Caki2 (cell line): ENCODE results near the gene SPEN. TPM values are rescaled to one million over a fixed set of nuclear protein-coding genes. Genes with fewer than 3 reads are reported as not detected.
"Not testable (repeated sequence)": the region's sequence is repeated elsewhere in the genome, so short reads cannot be mapped to it uniquely, and the experiment has no call there.

ENCODE experiments used
- DNase-seq: peaks from one replicate; pipeline ENCODE4 v3.0.0-alpha.2; 2015; ENCODE audit warnings: low read depth
- in situ Hi-C: cut with HindIII; loops from 2 replicates; pipeline ENCODE4 v1.10.0; 2016; ENCODE audit warnings: low sequenced_read_pairs, low pct_unique_long_range_greater_than_20kb, mixed read lengths
- total RNA-seq: library from RNA; depleted of rRNA; stranded (reverse); fragments of >200 nt; shearing (Covaris generic); gene quantifications from 2 replicates; pipeline ENCODE4 v1.2.3, GENCODE V29; 2014; ENCODE audit warnings: low replicate concordance; rRNA removed

The SPEN gene, protein sequence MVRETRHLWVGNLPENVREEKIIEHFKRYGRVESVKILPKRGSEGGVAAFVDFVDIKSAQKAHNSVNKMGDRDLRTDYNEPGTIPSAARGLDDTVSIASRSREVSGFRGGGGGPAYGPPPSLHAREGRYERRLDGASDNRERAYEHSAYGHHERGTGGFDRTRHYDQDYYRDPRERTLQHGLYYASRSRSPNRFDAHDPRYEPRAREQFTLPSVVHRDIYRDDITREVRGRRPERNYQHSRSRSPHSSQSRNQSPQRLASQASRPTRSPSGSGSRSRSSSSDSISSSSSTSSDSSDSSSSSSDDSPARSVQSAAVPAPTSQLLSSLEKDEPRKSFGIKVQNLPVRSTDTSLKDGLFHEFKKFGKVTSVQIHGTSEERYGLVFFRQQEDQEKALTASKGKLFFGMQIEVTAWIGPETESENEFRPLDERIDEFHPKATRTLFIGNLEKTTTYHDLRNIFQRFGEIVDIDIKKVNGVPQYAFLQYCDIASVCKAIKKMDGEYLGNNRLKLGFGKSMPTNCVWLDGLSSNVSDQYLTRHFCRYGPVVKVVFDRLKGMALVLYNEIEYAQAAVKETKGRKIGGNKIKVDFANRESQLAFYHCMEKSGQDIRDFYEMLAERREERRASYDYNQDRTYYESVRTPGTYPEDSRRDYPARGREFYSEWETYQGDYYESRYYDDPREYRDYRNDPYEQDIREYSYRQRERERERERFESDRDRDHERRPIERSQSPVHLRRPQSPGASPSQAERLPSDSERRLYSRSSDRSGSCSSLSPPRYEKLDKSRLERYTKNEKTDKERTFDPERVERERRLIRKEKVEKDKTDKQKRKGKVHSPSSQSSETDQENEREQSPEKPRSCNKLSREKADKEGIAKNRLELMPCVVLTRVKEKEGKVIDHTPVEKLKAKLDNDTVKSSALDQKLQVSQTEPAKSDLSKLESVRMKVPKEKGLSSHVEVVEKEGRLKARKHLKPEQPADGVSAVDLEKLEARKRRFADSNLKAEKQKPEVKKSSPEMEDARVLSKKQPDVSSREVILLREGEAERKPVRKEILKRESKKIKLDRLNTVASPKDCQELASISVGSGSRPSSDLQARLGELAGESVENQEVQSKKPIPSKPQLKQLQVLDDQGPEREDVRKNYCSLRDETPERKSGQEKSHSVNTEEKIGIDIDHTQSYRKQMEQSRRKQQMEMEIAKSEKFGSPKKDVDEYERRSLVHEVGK (N-terminal part only)
- total RNA-seq = 6.9 and 9.3 TPM in 2 replicates

DNA sequence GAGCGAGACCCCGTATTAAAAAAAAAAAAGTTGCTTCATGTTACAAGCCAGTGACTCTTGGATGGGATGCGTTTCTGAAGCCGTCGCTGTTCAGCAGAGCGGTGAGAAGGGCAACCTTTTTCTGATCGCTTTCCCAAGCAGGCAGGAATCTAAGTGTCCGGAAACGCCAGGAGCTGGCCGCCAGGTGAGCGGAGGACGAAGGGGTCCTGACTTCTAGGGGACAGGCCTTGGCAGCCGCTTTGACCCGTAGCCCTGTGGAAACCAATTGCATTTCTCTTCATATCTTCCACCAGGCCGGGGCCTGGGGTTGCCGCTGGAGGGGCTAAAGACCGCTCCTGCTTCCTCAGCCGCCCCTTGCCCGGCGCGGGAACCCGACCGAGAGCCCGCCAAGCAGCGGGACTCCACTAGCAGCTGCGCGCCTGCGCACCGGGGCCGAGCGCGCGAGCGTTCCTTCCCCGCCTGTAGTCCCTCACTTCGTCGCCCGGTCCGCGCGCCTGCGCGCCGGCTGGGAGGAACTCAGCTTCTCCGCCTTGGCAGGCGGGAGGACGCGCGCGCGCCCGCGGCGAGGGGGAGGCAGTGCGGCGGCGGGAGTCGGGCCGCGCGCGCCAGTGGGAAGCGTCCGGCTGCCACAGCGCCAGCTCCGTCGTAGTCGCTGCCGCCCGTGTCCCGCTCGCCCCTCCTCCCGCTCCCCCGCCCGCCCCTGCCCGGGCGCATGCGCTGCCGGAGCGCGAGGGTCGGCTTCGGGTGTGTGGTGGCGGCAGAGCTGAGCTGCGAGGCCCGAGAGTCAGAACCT, at the start of gene SPEN:
Gene SPEN, plus strand, starts transcription at position 608 of the 793 bp plus-strand sequence. CDS start 361 bp downstream, outside the sequence.
- DNase-seq = peak; percentile 96
- in situ Hi-C loops = no loop called here

DNA sequence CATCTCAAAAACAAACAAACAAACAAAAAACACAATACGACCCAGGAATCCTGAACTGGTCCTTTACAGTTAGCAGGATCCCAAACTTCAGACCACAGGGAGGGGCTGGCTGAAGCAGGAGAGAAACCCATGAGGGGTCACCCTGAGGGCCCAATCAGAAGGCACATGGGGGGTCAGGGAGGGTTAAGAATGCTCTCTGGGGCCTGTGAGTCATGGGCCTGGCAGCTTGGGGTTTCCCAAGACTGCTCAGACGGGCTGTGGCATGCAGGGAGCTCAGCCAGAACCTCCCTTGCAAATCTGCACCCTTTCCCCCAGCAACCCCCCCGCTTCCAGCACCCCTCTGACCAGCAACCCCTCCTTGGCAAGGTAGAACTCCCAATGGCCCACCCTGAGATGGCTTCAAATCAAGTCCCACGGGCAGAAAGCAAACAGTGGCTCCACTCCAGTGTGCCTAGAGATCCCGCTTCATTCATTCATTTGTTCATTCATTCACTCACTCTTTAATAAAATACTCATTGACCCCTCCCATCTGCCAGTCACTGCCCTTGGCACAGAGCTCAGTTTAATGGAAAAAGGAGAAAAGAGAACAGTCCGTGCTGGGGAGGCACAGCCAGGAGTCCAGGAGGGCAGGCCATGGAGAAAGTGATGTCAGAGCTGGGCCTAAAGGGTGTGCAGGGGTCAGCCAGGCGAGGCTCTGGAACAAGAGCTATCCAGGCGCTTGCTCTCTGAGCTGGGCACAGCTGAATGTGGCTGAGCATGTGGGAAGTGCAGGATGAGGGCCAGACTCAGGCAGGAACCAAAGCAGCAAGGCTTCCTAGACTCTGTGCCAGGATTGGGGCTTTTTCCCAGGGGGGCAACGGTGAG, 48.3 kb upstream of the SPEN start:
- in situ Hi-C loops = no loop called here
- DNase-seq = peak; percentile 98

DNA sequence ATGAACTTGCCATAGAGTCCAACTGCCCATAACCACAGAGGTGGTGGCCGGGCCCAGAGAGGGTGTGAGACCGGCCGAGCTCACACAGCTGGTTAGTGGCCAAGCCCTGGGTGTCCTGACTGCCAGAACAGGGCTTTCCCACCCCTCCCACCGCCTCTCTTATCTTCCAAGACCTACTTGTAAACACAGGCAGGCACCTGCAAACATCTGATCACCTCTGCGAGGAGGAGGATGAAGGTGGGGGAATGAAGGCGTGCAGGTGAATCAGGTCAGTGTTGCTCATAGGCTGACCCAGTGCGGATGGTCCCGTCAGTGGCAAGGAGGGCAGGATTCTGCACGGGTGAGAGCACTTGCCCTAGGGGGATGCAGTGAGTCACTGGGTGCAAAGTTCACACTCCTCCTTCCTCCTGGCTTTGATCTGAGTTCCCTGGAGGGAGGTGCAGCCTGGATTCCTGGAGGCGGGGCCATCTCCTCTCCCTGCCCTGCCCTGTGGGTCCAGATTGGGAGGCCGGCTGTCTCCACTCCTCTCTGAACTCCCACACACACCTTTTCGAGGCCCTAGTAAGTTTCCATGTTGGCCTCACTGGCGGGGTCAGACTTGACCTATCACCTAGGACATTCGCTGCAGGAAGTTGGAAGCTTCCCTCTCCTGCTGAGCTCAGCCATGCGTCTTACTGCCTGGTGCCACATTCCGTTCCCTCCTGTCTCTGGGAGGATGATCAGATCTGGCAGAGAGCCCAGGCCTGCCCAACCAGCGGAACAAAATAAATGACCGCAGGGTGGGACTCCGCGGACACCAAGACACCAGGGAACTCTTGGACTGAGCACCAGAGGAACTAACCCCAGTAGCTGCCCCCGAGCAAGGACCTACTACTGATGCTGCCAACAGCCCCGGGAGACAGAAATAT, 47.3 kb upstream of the SPEN start:
- DNase-seq = peak; percentile 100
- in situ Hi-C loops = no loop called here

DNA sequence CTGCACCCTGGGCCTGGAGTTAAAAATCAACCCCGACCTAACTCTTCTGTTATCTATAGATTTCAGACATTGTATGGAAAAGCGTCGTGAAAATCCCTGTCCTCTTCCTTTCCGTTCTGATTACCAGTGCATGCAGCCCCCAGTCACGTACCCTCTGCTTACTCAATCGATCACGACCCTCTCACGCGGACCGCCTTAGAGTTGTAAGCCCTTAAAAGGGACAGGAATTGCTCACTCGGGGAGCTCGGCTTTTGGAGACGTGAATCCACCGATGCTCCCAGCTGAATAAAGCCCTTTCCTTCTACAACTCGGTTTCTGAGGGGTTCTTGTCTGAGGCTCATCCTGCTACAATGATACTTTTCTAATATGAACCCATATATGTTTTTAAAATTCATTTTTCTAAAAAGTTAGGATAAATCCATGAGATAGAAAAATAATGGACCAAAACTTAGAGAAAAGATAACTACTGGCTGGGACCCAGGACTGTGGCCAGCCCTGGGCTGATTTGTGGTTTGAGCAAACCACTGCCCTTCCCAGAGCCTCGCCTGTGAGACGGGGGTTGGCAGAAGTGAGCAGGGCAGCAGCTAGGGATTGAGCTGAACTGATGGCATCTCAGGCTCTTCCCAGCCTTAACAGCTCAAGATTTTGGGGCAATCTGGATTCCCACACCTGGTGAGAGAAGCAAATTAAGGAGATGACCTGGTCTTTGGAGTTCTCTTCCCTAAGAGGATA, 45.1 kb upstream of the SPEN start:
- DNase-seq = no peak
- in situ Hi-C loops = no loop called here

DNA sequence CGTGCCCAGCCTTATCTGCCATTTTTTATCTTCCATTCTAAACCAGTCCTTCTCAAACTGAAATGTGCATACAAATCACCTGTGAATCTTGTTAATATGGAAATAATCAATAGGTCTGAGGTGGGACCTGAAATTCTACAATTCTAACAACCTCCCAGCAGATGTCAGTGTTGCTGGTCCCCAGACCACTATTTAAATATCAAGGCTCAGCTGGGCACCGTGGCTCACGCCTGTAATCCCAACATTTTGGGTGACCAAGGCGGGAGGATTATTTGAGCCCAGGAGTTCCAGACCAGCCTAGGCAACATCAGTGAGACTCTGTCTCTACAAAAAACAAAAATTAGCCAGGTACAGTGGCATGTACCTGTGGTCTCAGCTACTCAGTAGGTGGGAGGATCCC, 44.1 kb upstream of the SPEN start:
- no peak for DNase-seq
- in situ Hi-C loops = no loop called here

DNA sequence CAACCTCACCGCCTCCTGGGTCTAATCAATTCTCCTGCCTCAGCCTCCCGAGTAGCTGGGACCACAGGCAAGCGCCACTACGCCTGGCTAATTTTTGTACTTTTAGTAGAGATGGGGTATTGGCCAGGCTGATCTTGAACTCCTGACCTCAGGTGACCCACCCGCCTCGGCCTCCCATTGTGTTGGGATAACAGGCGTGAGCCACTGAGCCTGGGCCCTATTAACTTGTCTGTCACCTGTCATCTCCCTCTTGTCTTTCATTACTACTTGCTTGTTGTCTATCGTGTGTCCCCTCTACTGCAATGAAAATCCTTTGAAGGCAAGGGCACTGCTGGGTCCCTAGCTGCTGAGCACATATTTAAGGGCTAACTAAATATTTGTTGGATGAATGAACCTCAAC, 43.4 kb upstream of the SPEN start:
- in situ Hi-C loops = no loop called here
- no peak for DNase-seq

DNA sequence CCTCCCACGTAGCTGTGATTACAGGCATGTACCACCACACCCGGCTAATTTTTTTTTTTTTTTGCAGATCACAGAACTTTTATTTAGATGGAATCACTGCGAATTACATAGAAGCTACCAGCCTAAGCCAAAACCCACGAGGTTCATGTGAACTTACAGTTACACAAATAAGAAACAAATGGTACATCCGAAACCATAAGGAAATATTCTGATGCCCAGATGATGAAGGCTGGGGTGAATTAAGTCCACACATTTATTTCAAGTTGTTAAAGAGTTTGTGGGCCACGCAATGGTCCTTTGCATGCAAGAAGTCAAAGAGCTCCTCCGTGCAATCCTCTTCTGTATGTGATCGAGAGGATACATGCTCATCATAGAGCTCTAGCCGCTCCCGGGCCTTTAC, 40.4 kb upstream of the SPEN start:
- in situ Hi-C loops = no loop called here
- no peak for DNase-seq

DNA sequence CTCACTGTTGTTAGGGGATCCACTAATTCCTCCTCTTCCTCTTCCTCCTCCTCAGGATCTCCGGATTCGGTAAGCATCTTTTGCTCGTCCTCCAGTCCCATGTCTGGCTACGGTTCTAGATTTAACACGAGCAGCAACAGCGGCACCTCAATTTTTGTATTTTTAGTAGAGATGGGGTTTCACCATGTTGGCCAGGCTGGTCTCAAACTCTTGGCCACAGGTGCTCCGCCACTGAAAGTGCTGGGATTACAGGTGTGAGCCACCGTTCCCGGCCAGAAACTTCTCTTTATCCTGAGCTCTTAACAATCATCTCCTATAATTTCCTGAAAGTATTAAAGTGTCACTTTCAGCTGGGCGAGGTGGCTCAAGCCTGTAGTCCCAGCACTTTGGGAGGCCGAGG, 40.0 kb upstream of the SPEN start, which contains the start of gene UQCRHL:
Gene UQCRHL, minus strand, starts transcription at position 101 of the 400 bp plus-strand sequence. Its CDS starts 0 bp downstream, at position 101.
- DNase-seq, in situ Hi-C loops: not testable (repeated sequence)

DNA sequence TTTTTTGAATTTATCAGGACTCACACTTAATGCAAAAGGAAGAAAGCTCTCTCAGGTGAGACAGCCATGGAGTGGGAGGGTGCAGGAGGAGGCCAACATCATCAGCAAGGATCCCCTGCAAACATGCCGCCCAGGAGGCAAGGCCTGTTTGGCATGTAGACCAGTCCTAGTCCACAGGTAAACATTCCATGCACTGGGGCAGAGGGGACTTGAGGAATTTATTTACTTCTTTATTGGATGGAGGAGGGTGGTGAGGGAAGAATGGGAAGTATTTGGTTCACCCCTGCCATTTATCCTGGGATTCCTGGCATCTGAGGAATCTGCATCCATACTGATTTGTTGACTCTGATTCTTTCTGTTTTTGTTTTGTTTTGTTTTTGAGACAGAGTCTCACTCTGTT, 38.6 kb upstream of the SPEN start:
- no peak for DNase-seq
- in situ Hi-C loops = no loop called here

DNA sequence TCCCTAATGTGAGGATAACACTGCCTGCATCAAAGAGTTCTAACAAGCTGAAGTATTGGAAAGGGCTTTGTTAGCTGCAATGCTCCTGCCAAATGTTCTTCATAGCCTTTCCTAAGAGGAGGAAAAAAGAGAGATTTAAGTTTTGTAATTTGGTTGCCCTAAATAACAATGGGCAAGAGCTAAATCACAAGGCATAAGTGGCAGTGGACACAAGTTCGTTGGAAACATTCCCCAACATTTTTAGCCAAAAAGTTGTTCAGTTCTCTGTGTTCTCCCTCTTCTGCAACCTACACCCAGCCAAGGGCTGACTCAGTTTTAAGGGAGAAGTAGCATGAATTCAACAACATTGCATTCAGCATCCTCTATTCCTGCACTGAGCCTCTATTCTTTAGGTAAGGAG, 37.4 kb upstream of the SPEN start:
- in situ Hi-C loops = no loop called here
- no peak for DNase-seq

DNA sequence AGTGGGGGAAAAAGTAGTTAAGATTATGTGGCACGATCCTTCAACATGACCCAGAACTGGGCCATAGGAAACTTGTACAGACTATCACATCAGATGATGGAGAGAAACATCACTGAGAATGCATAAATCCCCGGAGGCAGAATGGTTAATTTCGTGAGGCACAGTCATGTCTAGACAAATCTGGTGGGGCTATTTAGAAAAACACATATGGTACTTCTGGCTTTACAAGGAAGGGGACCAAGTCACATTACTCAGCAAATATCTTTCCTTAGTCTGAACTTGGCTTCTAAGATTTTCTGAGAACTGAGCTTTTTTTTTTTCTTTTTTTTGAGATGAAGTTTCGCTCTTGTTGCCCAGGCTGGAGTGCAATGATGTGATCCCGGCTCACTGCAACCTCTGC, 30.8 kb upstream of the SPEN start:
- in situ Hi-C loops = no loop called here

DNA sequence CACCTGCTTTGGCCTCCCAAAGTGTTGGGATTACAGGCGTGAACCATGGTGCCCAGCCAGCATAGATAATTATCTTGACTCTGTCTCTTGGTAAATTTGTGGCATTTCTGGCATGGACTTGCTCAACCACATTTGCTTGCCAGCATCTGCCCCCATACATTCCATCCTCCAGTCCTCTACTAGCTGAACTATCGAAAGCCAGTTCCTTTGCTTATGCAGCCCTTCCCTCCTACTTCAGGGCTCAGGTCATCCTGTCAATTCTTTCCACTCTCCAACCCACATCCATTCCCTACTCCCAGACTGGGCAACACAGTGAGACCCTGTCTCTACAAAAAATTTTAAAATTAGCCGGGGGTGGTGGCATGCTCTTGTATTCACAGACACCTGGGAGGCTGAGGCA, 27.0 kb upstream of the SPEN start:
- no peak for DNase-seq
- in situ Hi-C loops = no loop called here

More for the DNA sequence above, 30.8 kb upstream of the SPEN start:
- DNase-seq = no peak

DNA sequence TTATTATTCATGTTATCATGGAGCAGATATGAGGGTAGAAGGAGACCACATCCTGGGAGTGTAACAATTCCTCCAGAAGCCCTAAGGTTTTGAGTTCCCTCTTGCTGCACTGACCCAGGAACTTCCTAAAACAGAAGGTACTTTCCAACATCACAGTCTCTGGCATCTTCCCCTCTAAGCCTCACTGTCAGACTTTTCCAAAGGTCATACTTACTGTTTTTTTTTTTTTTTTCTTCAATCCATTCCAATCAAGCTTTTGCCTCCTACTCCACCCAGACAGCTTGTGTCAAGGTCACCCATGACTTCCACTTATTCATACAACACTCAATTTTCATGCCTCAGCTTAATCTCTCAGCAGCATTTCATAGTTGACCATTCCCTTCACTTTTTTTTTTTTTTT, 21.7 kb upstream of the SPEN start:
- DNase-seq = peak; percentile 47
- in situ Hi-C loops = no loop called here

DNA sequence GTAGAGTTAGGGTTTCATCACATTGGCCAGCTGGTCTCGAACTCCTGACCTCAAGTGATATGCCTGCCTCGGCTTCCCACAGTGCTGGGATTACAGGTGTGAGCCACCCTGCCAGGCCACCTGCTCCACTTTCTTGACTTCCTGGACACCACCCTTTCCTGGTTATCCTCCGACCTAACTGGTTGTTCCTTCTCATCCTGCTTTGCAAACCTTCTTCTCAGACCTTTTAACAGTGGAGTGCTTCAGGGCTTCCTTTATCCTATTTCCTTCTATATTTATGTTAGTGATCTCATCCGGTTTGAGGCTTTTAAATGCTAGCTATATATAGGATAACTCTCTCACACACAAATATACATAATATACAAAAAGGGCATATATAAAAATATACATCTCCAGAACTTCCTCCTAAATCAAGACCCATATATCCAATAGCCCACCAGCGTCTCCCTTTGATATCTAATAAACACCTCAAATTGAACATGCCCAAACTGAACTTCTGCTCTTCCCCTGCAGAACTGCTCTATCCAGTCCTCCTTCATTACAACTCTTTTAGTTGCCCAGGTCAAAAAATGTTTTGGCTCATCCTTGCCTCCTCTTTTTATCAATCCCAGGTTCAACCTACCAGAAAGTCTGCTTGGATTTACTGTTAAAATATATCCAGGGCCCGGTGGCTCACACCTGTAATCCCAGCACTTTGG, 20.5 kb upstream of the SPEN start:
- no peak for DNase-seq
- in situ Hi-C loops = no loop called here

DNA sequence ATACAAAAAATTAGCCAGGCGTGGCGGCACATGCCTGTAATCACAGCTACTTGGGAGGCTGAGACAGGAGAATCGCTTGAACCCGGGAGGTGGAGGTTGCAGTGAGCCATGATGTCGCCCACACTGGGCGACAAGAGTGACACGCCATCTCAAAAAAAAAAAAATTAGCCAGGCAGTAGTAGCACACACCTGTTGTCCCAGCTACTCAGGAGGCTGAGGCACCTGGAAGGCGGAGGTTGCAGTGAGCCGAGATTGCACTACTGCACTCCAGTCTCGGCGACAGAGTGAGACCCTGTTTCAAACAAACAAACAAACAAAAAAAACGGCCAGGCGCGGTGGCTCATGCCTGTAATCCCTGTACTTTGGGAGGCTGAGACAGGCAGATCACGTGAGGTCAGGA, 19.9 kb upstream of the SPEN start:
- DNase-seq, in situ Hi-C loops: not testable (repeated sequence)
